Measurements from ENCODE around the gene FOLR3.

DNA sequence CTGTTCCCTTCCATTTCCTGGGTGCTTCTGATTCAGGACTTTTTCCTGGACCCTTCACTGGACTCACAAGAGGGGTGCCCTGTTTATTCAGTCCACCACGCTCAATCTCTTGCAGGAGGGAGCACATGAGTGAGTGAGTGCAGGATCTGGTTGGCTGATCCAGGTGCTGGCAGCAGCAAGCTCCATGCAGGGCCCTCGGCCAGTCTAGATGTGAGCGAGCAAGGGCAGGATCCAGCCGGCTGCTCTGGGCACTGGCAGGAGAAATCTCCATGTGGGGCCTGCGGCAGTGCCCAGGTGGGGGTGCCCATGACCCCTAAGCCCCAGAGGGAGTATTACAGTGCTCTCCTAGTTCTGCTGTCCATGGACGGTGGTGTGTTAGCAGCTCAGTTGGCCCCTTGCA lies 11.5 kb upstream of the FOLR3 start:
- TF ChIP-seq, protein P1, sequence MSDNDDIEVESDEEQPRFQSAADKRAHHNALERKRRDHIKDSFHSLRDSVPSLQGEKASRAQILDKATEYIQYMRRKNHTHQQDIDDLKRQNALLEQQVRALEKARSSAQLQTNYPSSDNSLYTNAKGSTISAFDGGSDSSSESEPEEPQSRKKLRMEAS (IDR thresholded peaks at IDR 0.05; ENCODE audit: low read depth, low read length) = no peak
- TF ChIP-seq POLR2A (IDR thresholded peaks at IDR 0.05; ENCODE audit: extremely low read depth, insufficient read length) = no peak
- TF ChIP-seq, protein P2, sequence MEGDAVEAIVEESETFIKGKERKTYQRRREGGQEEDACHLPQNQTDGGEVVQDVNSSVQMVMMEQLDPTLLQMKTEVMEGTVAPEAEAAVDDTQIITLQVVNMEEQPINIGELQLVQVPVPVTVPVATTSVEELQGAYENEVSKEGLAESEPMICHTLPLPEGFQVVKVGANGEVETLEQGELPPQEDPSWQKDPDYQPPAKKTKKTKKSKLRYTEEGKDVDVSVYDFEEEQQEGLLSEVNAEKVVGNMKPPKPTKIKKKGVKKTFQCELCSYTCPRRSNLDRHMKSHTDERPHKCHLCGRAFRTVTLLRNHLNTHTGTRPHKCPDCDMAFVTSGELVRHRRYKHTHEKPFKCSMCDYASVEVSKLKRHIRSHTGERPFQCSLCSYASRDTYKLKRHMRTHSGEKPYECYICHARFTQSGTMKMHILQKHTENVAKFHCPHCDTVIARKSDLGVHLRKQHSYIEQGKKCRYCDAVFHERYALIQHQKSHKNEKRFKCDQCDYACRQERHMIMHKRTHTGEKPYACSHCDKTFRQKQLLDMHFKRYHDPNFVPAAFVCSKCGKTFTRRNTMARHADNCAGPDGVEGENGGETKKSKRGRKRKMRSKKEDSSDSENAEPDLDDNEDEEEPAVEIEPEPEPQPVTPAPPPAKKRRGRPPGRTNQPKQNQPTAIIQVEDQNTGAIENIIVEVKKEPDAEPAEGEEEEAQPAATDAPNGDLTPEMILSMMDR (IDR thresholded peaks at IDR 0.05; ENCODE audit: low read depth, low read length) = no peak

All from NB4 (cell line).